OCI-LY3 (cell line): ENCODE results near the gene SCLY.

Source experiments
- CTCF ChIP-seq: fragments of 200-600, 300-600 bp; sonication (generic); IDR thresholded peaks from 2 replicates; pipeline ENCODE4 v1.5.1; 2014; ENCODE audit warnings: antibody characterized with exemption, low read length, low read depth
- EZH2phosphoT487 ChIP-seq: fragments of 200-600 bp; shearing (Covaris generic); IDR thresholded peaks from 2 replicates; pipeline ENCODE4 v1.6.1; 2018; ENCODE audit warnings: antibody characterized with exemption, mixed run types, low read depth

- no peak for TF ChIP-seq CTCF
- TF ChIP-seq EZH2phosphoT487 = no peak
Measured at GRCh38 chr2:238114851-238115660, 54.3 kb downstream of the SCLY start.
